GM12875 (cell line): ENCODE results near the gene GORASP1.
A peak's percentile ranks its signal among the peaks of the same experiment; 100 is the strongest.

Experiments used
- H3K4me3 ChIP-seq: one replicate; pipeline ENCODE4 v1.5.1; 2011; ENCODE audit warnings: low read depth, low read length, control low read depth
- CTCF ChIP-seq: IDR thresholded peaks from 2 replicates; pipeline ENCODE4 v1.5.1; 2011; ENCODE audit warnings: low read depth, mild to moderate bottlenecking, control low read depth, inconsistent platforms, low read length, moderate library complexity, borderline replicate concordance; ENCODE audit not compliant: insufficient read depth

The GORASP1 gene

GRCh38 chr3:39095778-39096177, 11.6 kb downstream of the GORASP1 start:
- TF ChIP-seq CTCF = no peak
- no peak overlapping the region for H3K4me3 ChIP-seq

GRCh38 chr3:39094851-39095677, 12.4 kb downstream of the GORASP1 start:
- no peak overlapping the region for H3K4me3 ChIP-seq
- no peak for TF ChIP-seq CTCF

GRCh38 chr3:39090922-39091321, 16.5 kb downstream of the GORASP1 start:
- no peak overlapping the region for H3K4me3 ChIP-seq
- TF ChIP-seq CTCF = no peak

GRCh38 chr3:39088889-39089288, 18.5 kb downstream of the GORASP1 start:
- TF ChIP-seq CTCF = no peak
- H3K4me3 ChIP-seq = no peak overlapping the region

- no peak for TF ChIP-seq CTCF
- no peak overlapping the region for H3K4me3 ChIP-seq
Observed at GRCh38 chr3:39088456-39088855, 19.0 kb downstream of the GORASP1 start.

GRCh38 chr3:39086144-39086543, 21.3 kb downstream of the GORASP1 start:
- H3K4me3 ChIP-seq = no peak overlapping the region
- peak; percentile 23; the same call in 1 of the 2 replicates for TF ChIP-seq CTCF

GRCh38 chr3:39082666-39083313, 24.6 kb downstream of the GORASP1 start:
- no peak overlapping the region for H3K4me3 ChIP-seq
- TF ChIP-seq CTCF = no peak
